Nephron progenitor cell (in vitro differentiated cells): ENCODE measurements around the gene MATCAP1.

Source experiments
- DNase-seq: peaks from one replicate; pipeline ENCODE4 v3.0.0; 2021
- H3K27ac Mint-ChIP-seq: 2 replicates; pipeline ENCODE4 v1.8.0; 2021; ENCODE audit warnings: mild to moderate bottlenecking, moderate library complexity, mixed read lengths
- H3K27me3 Mint-ChIP-seq: 2 replicates; pipeline ENCODE4 v1.8.0; 2021; ENCODE audit warnings: mild to moderate bottlenecking, low read depth, mixed read lengths; ENCODE audit not compliant: poor library complexity
- H3K36me3 Mint-ChIP-seq: 2 replicates; pipeline ENCODE4 v1.8.0; 2021; ENCODE audit warnings: low read depth, mixed read lengths
- H3K4me1 Mint-ChIP-seq: 2 replicates; pipeline ENCODE4 v1.8.0; 2021; ENCODE audit warnings: mixed read lengths
- H3K4me3 Mint-ChIP-seq: 2 replicates; pipeline ENCODE4 v1.8.0; 2021; ENCODE audit warnings: mild to moderate bottlenecking, moderate library complexity, mixed read lengths
- H3K9me3 Mint-ChIP-seq: 2 replicates; pipeline ENCODE4 v1.8.0; 2021; ENCODE audit warnings: mild to moderate bottlenecking, moderate library complexity, mixed read lengths
- CTCF ChIP-seq: fragments of 200-600 bp; sonication (generic); IDR thresholded peaks from 2 replicates; pipeline ENCODE4 v1.5.0; 2021; ENCODE audit warnings: antibody characterized with exemption

Gene MATCAP1

GRCh38 chr16:67187175-67187890, 3.6 kb upstream of the MATCAP1 start:
- TF ChIP-seq CTCF: no peak
- Mint-ChIP-seq H3K36me3 (no peaks in the 10 kb centered on the region), H3K4me1 (peaks cover 28% of the 10 kb centered on the region), H3K9me3 (peaks cover 3% of the 10 kb centered on the region), H3K27ac (no peak overlapping the region), H3K27me3 (peaks cover 40% of the 10 kb centered on the region), H3K4me3 (no peak overlapping the region)
- DNase-seq: no peak

- Mint-ChIP-seq H3K4me1 (peaks cover 23% of the 10 kb centered on the region), H3K9me3 (peaks cover 3% of the 10 kb centered on the region), H3K27me3 (peaks cover 37% of the 10 kb centered on the region), H3K36me3 (no peaks in the 10 kb centered on the region), H3K27ac (no peak overlapping the region), H3K4me3 (no peak overlapping the region)
- no peak for TF ChIP-seq CTCF
- DNase-seq: no peak
Measured at GRCh38 chr16:67186550-67186950, 2.8 kb upstream of the MATCAP1 start.

DNA sequence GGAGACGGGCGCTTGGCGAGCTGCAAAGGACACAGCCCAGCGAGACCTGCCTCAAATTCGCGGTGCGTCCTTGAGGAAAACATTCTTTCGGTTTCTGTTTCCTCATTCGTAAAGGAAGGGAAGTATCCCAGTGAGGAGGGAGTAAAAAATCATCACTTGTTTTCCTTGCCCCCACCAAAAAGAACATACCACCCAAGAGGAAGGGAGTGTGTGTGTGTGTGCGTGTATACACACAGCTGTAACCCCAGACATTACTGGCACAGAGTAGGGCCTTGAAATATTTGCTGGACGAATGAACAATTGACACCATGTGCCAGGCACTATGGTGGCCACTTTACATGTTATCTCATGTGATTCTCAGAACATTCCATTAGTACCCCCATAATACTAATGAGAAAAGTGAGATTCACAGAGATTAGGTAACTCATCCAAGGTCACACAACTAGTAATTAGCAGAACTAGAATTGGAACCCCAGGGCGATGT, 1.9 kb upstream of the MATCAP1 start:
- Mint-ChIP-seq H3K27ac (no peak overlapping the region), H3K27me3 (peaks cover 37% of the 10 kb centered on the region), H3K9me3 (peaks cover 3% of the 10 kb centered on the region), H3K36me3 (no peaks in the 10 kb centered on the region), H3K4me3 (peak overlapping the region; percentile 93), H3K4me1 (peaks cover 18% of the 10 kb centered on the region)
- no peak for TF ChIP-seq CTCF
- no peak for DNase-seq

- H3K27ac Mint-ChIP-seq: peak overlapping the region; percentile 37
- peak overlapping the region; percentile 93 for H3K4me3 Mint-ChIP-seq
- H3K27me3 Mint-ChIP-seq: peaks cover 37% of the 10 kb centered on the region
- H3K36me3 Mint-ChIP-seq: no peaks in the 10 kb centered on the region
- H3K4me1 Mint-ChIP-seq: peaks cover 12% of the 10 kb centered on the region
- peaks cover 3% of the 10 kb centered on the region for H3K9me3 Mint-ChIP-seq
- peak; percentile 98 for DNase-seq
- TF ChIP-seq CTCF: peak; percentile 76
Measured at GRCh38 chr16:67184995-67185650, 1.4 kb upstream of the MATCAP1 start.

DNA sequence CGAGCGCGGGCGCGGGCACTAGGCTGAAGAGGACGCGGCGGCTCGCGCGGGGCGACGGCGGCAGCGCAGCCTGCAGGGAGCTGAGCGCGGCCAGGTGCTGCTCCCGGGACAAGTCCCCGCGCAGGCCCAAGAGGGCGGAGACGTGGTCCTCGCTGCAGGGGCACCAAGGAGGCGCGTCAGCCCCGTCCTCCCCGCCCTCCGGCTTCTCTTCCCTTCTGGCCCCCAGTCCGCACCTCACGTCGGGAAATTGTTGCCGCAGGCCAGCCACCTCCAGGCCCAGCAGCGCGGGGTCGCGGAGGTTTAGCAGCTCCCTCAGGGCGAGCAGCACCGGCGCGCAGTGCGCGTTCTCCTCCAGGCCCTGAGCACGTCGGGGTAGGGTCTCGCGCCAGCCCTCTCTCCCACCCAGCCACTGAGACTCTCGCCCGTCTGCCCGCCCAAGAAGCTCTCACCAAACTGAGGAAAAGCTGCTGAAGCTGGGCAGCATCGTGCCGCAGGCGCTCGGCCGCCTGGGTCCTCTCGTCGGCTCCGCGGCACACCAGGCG, 761 bp upstream of the MATCAP1 start:
- peaks cover 3% of the 10 kb centered on the region for H3K9me3 Mint-ChIP-seq
- no peaks in the 10 kb centered on the region for H3K36me3 Mint-ChIP-seq
- peaks cover 8% of the 10 kb centered on the region for H3K4me1 Mint-ChIP-seq
- H3K27ac Mint-ChIP-seq: no peak overlapping the region
- no peak for TF ChIP-seq CTCF
- peak overlapping the region; percentile 28 for H3K4me3 Mint-ChIP-seq
- peaks cover 41% of the 10 kb centered on the region for H3K27me3 Mint-ChIP-seq
- DNase-seq: no peak
